Keratinocyte (primary cell): ENCODE results near the gene SPDYE4. TPM values are rescaled to one million over a fixed set of nuclear protein-coding genes. Genes with fewer than 3 reads are reported as not detected.

Experiments
- DNase-seq: peaks from one replicate; pipeline ENCODE4 v3.0.0-alpha.2; 2011; ENCODE audit warnings: low read depth, missing footprints, low spot score
- FAIRE-seq: peaks from 2 replicates; lab custom pipeline; 2011; peaks lifted over from hg19 to GRCh38; lab: Jason Lieb, UNC
- H2AFZ ChIP-seq: 2 replicates; pipeline ENCODE4 v1.6.0; 2012; ENCODE audit warnings: low read length, control low read depth, inconsistent platforms; ENCODE audit not compliant: control insufficient read depth
- H3K27ac ChIP-seq: 2 replicates; pipeline ENCODE4 v1.5.1; 2011; ENCODE audit warnings: low read length; ENCODE audit not compliant: control insufficient read depth, insufficient read depth
- H3K27me3 ChIP-seq: 3 replicates; pipeline ENCODE4 v1.6.0; 2011; ENCODE audit warnings: low read length; ENCODE audit not compliant: control insufficient read depth, insufficient read depth; ENCODE audit errors: extremely low read depth
- H3K36me3 ChIP-seq, 2 experiments: 2 replicates in 1 of 2; 3 replicates in 1 of 2; pipeline ENCODE4 v1.5.1; 2011; ENCODE audit warnings: low read length in 2 of 2, mild to moderate bottlenecking in 1 of 2; ENCODE audit not compliant: control insufficient read depth in 2 of 2, insufficient read depth in 2 of 2; ENCODE audit errors: extremely low read depth in 1 of 2
- H3K4me1 ChIP-seq: 3 replicates; pipeline ENCODE4 v1.5.1; 2011; ENCODE audit warnings: low read length; ENCODE audit not compliant: control insufficient read depth, insufficient read depth; ENCODE audit errors: extremely low read depth
- H3K4me2 ChIP-seq: 3 replicates; pipeline ENCODE4 v1.6.0; 2011; ENCODE audit warnings: low read depth, low read length; ENCODE audit not compliant: control insufficient read depth, insufficient read depth; ENCODE audit errors: extremely low read depth
- H3K4me3 ChIP-seq, 3 experiments: fragments of 200-600 bp in 1 of 3; sonication (generic) in 1 of 3; 2 replicates in 2 of 3; 3 replicates in 1 of 3; pipeline ENCODE4 v1.5.1; 2011 to 2016; ENCODE audit warnings: low read length in 3 of 3, mild to moderate bottlenecking in 3 of 3, control low read depth in 2 of 3, inconsistent platforms in 1 of 3, low read depth in 1 of 3, mixed read lengths in 1 of 3, mixed run types in 1 of 3, moderate library complexity in 1 of 3; ENCODE audit not compliant: control insufficient read depth in 2 of 3, insufficient read depth in 2 of 3; ENCODE audit errors: extremely low read depth in 1 of 3
- H3K79me2 ChIP-seq: 2 replicates; pipeline ENCODE4 v1.6.0; 2012; ENCODE audit warnings: low read length; ENCODE audit not compliant: control insufficient read depth, insufficient read depth
- H3K9ac ChIP-seq: 3 replicates; pipeline ENCODE4 v1.6.0; 2011; ENCODE audit warnings: low read length; ENCODE audit not compliant: control insufficient read depth, insufficient read depth; ENCODE audit errors: extremely low read depth
- H3K9me1 ChIP-seq: 3 replicates; pipeline ENCODE4 v1.6.0; 2011; ENCODE audit warnings: low read length; ENCODE audit not compliant: control insufficient read depth, insufficient read depth; ENCODE audit errors: extremely low read depth
- H3K9me3 ChIP-seq: 2 replicates; pipeline ENCODE4 v1.5.1; 2012; ENCODE audit warnings: low read depth, low read length; ENCODE audit not compliant: control insufficient read depth
- H4K20me1 ChIP-seq: 3 replicates; pipeline ENCODE4 v1.6.0; 2011; ENCODE audit warnings: low read length; ENCODE audit not compliant: control insufficient read depth, insufficient read depth; ENCODE audit errors: extremely low read depth
- CTCF ChIP-seq, 3 experiments: IDR thresholded peaks in 1 of 3; conservative IDR thresholded peaks in 1 of 3; optimal IDR thresholded peaks in 1 of 3; 2 replicates in 2 of 3; 3 replicates in 1 of 3; pipeline versions ENCODE3 to v1.5.1; 2011; ENCODE audit warnings: low read length in 3 of 3, mild to moderate bottlenecking in 3 of 3, moderate library complexity in 2 of 3, control low read depth in 1 of 3, inconsistent platforms in 1 of 3; ENCODE audit not compliant: insufficient read depth in 2 of 3; ENCODE audit errors: extremely low read depth in 1 of 3
- EZH2 ChIP-seq: IDR thresholded peaks from one replicate; pipeline ENCODE4 v1.6.1; 2012; ENCODE audit warnings: inconsistent platforms, mild to moderate bottlenecking, low read length, moderate library complexity
- dilution Hi-C: fragments of 300-500 bp; cut with MboI; formaldehyde crosslinking; loops from one replicate; pipeline ENCODE4 v1.7.0; 2020; ENCODE audit warnings: low sequenced_read_pairs; ENCODE audit not compliant: extremely low pct_ligation_motif_present
- polyA plus RNA-seq, 5 experiments: library from polyadenylated mRNA; depleted of rRNA in 3 of 5; stranded (reverse) in 3 of 5; stranded (forward) in 1 of 5; unstranded in 1 of 5; fragments of >200 nt; gene quantifications; 1 replicate in 1 of 5; 2 replicates in 3 of 5; 3 replicates in 1 of 5; pipeline versions ENCODE4 v1.2.1 to v1.2.3, GENCODE V29; 2011 to 2012; ENCODE audit warnings: missing spikeins in 2 of 5, low read depth in 1 of 5, low replicate concordance in 1 of 5

Gene SPDYE4
- polyA plus RNA-seq, 1 donor (not counting 4 experiments of a cell fraction or from before 2014, with no cell fraction given): not detected

- H3K4me1 ChIP-seq: no peaks in the 10 kb centered on the region
- no peak overlapping the region for H3K27ac ChIP-seq
- no peaks in the 10 kb centered on the region for H3K9me3 ChIP-seq
- H2AFZ ChIP-seq: no peak overlapping the region
- no peak for TF ChIP-seq EZH2
- TF ChIP-seq CTCF (optimal IDR thresholded peaks at IDR 0.05 in 1 of 3, IDR thresholded peaks at IDR 0.05 in 1 of 3, conservative IDR thresholded peaks at IDR 0.05 in 1 of 3; ENCODE audit: extremely low read depth in 1 of 3, insufficient read depth in 2 of 3, low read length in 3 of 3): no peak
- H3K27me3 ChIP-seq: peaks cover 4% of the 10 kb centered on the region
- DNase-seq (no peak), FAIRE-seq (no peak)
- H3K79me2 ChIP-seq: no peaks in the 10 kb centered on the region
- H3K4me2 ChIP-seq: no peak overlapping the region
- no peaks in the 10 kb centered on the region for H3K36me3 ChIP-seq
- H3K9me1 ChIP-seq: no peaks in the 10 kb centered on the region
- no peak overlapping the region for H3K4me3 ChIP-seq
- dilution Hi-C loops: loop anchor here (25.0 kb wide), 1 partner anchor 102 kb away; the partner anchor contains the start of gene MYH10
- no peaks in the 10 kb centered on the region for H4K20me1 ChIP-seq
- H3K9ac ChIP-seq: no peak overlapping the region
Measured at GRCh38 chr17:8739097-8739496, 19.2 kb downstream of the SPDYE4 start.

DNA sequence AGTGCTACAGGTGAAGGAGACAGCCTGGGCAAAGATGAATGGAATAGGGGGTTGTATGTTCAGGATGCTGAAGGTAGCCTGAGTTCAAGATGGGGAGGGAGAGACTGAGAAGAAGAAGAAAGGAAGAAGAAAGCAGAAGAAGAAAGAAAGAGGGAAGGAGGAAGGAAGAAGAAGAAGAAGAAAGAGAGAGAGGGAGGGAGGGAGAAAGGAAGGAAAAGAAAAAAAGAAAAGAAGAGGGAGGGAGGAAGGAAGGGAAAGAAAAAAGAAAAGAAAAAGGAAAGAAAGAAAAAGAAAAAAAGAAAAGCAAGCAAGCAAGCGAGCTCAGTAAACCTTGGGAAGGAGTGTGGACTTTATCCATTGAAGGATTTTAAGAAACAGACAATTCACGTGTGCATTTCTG is 21.6 kb downstream of the SPDYE4 start:
- Histone ChIP-seq H3K36me3 (no peaks in the 10 kb centered on the region), H3K9ac (no peak overlapping the region), H3K4me1 (no peaks in the 10 kb centered on the region), H3K4me2 (no peak overlapping the region), H2AFZ (no peak overlapping the region), H4K20me1 (no peaks in the 10 kb centered on the region), H3K4me3 (no peak overlapping the region), H3K27ac (no peak overlapping the region), H3K79me2 (no peaks in the 10 kb centered on the region), H3K9me3 (no peaks in the 10 kb centered on the region), H3K9me1 (no peaks in the 10 kb centered on the region), H3K27me3 (peaks cover 4% of the 10 kb centered on the region)
- DNase-seq (no peak), FAIRE-seq (no peak)
- dilution Hi-C loops: loop anchor here (25.0 kb wide), 1 partner anchor 99 kb away; the partner anchor contains the start of gene MYH10
- TF ChIP-seq CTCF (optimal IDR thresholded peaks at IDR 0.05 in 1 of 3, IDR thresholded peaks at IDR 0.05 in 1 of 3, conservative IDR thresholded peaks at IDR 0.05 in 1 of 3; ENCODE audit: extremely low read depth in 1 of 3, insufficient read depth in 2 of 3, low read length in 3 of 3) (no peak), EZH2 (no peak)
